GM19397 (cell line): Measurements from ENCODE around the gene MGAT2.
A peak's percentile ranks its signal among the peaks of the same experiment; 100 is the strongest.
"Not testable (repeated sequence)": the region's sequence is repeated elsewhere in the genome, so short reads cannot be mapped to it uniquely, and the experiment has no call there.

Experiments used
- ATAC-seq: cut with Tn5 transposase; IDR thresholded peaks from one replicate; pipeline ENCODE4 v1.9.1; 2021; ENCODE audit warnings: mild to moderate bottlenecking, moderate library complexity; ENCODE audit not compliant: unreplicated experiment

MGAT2 gene

DNA sequence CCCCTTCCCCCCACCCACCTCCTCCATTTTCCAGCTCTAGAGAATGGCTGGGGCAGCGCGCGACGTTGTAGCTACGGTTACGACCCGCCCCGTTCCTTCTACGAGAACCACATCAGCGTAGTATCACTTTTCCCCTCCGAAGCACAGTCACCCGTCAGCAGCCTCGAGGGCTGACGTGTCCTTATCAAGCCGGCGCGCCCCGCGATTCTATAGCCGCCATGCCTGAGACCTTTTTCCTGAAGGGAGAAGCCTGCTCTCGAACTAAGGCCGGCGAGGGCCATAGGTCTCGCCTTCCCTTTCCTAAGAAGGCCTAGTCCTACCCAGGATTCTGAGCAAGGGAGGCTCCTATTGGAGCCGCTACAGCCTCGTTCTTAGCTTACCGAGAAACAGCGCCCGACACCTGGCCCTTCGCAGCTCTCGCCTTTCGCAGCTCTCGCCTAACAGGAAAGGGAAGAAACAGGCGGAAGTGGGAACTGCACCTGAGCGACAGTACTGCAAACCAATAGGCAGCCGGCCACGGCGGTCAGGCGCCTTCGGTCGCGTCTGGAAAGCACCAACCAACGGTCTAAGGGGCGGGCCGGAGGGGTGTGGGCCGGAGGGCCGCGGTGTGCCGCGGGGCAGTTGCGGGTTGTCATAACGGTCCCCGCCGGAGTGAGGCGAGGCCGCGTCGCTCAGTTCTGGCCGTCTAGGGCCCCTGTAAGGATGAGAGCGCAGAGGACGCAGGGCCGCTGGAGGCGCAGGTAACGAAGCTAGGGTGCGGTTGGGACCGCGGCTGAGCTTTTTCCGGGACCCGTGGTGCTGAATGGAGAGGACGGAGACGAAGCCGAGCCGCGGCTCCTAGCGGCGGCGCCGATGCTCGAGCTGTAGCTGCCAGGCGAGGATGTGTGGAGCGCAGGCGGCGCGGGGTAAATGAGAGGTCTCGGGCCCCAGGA lies at the start of gene MGAT2, which contains the start of gene RPL36AL:
MGAT2 (plus strand) TSS at position 618 of the 932 bp plus-strand sequence. CDS start 470 bp downstream, outside the sequence.
RPL36AL (minus strand) TSS at position 445 of the 932 bp plus-strand sequence. CDS start 1,522 bp downstream, outside the sequence.
- peak; percentile 97 for ATAC-seq

DNA sequence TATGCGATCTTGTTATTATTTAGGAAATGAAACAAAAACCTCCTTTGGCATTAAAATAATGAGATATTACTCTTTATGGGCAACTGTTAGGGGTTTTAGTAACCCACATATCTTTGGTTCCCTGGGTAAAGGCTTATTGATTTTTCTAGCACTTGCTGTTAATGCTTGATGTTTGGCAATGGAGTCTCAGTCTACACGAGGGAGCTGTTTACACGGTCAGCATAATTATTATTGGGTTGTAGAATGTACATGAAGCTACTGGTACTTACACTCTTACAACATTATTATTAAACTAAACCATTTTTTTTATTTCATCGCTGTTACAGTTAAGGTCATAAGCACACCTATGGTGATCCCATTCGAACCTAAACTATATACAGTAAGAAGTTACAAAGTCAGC lies 46.6 kb upstream of the MGAT2 start:
- no peak for ATAC-seq

DNA sequence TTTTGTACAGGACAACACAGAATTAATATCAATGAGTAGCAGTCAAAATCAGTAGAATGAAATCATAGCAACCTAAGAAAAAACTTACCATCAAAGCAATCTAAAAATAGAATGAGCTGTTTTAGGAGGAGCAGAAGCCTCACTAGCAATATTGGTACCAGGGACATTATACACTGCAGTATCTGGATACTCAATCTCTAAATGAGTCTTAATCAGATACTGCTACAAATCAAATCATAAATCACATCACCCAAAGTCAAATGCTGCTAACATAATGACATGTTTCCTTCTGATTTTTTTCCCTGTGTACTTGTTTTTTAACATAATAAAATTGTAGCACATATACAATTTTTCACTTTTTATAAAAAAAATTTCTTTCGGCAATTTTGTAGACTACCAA lies 42.5 kb upstream of the MGAT2 start:
- no peak for ATAC-seq

DNA sequence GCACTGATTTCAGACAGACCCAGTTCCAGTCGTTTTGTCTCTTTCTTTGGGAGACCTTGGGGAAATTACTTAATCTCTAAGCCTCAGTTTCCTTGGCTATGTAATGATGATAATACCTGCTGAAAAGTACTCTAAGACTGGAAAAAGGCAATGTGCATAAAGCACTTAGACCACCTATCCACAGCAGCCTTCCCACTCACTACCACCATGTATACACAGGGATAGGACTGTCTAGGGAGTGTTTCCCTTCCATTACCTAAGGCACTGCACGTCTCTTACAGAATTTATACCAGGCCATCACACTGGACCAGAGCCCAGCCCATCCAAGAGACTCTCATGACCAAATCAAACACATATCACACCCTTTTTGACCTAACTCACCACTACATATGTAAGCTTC lies 40.8 kb upstream of the MGAT2 start:
- no peak for ATAC-seq

DNA sequence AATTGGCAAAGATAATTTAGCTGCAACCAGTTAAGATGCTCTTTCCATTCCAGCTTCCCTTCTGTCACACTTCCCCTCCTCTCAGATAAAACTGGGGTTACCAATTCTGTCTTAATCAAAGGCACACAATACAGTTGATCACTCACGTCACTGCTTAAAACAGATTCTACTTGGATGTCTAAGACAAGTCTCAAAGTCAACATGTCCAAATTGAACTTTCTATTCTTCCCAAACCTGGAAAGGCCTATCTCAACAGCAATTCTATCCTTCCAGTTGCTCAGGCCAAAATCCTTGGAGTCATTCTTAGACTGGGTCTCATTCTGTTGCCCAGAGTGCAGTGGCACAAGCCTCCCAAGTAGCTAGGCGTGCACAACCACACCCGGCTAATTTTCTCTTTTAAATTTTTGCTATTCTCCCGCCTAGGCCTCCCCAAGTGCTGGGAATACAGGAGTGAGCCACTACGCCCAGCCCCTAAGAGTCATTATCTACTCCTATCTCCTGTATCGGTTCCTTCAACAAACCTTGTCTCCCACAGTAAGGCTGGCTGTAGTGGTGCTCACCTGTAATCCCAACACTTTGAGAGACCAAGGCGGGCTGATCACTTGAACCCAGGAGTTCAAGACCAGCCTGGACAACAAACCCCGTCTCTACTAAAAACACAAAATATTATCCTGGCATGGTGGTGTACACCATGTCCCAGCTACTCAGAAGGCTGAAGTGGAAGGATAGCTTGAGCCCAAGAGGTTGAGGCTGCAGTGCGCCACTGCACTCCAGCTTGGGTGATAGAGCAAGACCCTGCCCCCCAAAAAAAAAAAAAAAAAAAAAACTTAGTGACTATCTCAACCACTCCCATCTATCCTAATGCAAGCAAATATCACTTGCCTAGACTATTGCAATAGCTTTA lies 39.1 kb upstream of the MGAT2 start:
- no peak for ATAC-seq

DNA sequence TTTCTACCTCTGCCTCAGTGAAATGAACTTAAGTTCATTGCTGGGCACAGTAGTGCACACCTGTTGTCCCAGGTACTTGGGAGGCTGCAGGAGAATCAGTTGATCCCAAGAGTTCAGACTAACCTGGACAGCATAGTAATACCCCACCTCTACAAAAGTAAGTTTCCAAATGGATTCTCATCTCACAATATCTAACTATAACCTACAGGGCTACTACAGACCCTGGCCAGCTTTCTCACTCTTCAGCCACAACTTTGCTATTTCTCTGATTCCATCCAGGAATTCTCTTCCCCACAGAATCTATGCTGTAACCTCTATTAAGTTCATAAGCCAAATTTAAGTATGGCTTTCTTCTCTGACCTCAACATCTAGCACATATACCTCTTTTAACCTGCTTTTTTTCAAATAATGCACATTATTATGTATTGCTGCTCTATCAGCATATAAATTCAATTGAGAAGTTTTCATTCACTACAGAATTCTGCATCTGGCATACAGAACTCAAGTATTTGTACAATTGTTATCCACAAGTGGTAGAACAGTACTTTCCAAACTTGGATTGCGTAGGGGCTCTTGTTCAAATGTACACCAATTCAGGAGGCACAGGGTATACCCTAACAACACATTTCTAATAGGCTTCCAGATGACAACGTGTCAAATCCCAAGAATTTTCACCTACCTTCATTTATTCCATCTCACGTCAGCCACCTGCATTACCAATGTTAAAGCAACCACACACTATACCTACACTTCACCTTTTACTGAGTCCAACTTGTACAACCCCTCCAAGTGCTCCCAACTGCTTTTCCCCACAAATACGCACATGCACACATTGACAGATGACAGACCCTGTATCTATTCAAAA lies 38.3 kb upstream of the MGAT2 start:
- no peak for ATAC-seq

DNA sequence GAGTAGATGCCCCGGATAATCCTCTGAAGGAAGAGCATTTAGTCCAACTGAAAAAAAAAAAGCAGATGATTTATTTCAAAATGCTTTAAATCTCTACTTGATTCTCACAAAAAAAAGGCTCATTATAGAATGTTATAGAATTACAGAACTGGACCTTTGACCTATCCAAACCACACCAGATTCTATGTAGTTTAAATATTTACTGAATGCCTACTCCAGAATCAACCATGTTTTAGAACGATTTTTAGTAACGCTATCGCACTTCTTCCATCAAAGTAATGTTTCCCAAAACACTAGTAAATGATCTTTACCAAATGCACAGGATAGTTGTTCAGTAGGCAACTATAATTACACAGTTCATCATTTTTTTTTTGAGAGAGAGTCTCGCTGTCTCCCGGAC lies 37.0 kb upstream of the MGAT2 start:
- ATAC-seq, result no peak

DNA sequence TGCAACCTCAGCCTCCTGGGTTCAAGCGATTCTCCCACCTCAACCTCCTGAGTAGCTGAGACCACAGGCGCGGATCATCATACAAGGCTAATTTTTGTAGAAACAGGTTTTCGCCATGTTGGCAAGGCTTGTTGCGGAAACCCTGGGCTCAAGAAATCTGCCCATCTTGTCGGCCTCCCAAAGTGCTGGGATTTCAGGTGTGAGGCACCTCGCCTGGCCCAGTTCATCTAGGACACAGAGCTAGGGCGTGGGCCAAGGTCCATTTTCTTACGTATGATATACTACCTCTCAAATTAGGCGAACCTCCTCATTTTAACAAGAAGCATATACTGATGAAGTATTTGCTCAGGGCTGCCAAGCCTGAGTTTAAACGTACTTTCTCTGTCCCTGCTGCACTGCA lies 36.5 kb upstream of the MGAT2 start:
- no peak for ATAC-seq

DNA sequence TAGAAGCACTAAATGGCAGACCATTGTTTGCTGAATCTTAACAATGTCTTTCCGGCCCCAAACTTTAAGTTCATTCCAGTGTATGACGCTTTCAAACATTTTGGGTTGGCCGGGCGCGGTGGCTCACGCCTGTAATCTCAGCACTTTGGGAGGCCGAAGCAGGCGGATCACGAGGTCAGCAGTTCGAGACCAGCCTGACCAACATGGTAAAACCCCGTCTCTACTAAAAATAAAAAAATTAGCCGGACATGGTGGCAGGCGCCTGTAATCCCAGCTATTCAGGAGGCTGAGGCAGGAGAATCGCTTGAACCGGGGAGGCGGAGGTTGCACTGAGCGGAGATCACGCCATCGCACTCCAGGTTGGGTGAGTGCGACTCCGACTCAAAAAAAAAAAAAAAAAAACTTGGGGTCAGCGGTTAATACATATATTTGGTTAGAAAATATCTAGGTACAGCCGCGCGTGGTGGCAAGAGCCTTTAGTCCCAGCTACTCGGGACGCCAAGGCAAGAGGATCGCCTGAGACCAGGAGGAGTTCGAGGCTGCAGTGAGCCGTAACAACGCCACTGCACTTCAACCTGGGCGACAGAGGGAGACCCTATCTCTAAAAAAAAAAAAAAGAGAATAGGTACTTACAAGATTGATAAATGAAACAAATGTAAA lies 35.5 kb upstream of the MGAT2 start:
- not testable (repeated sequence) for ATAC-seq

DNA sequence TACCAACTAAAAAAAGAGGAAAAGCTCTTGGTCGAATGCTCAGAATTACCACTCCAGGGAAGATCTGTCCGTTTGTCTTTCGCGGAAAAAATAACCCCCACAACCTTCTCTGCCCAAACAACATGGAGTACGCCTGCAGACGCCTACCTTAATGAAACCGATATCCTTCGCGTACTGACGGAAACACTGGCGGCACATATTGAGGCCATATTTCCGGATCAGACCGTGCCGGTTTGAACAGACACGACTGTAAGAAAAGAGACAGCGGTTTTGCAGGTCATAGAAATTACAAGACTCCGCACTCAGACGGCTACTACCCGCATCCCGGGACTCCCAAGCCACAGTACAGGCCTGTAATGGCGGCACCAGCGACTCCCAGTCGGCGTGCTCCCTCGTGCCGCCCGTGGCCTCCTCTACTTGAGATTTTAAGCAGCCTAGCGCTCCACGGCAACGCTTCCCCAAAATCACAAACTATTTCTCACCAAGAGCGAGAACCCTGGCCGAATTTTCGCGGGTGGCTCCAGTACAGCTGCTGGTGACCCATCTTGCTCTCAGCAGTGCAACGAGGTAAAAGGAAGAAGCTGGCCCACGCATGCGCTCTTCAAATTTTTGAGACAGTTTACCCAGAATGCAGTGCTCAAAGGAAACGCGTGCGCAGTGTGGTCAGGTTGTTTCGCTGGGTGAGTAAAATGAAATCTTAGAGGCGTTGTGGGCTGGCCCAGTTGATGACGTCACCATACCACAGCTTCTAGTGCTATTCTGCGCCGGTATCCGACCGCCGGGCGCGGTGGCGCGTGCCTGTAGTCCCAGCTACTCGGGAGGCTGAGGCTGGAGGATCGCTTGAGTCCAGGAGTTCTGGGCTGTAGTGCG lies 34.6 kb upstream of the MGAT2 start, which contains the start of gene RPS29:
RPS29 (minus strand) TSS at position 578 of the 870 bp plus-strand sequence; CDS start at position 544, 34 bp downstream.
- ATAC-seq, result peak; percentile 88

DNA sequence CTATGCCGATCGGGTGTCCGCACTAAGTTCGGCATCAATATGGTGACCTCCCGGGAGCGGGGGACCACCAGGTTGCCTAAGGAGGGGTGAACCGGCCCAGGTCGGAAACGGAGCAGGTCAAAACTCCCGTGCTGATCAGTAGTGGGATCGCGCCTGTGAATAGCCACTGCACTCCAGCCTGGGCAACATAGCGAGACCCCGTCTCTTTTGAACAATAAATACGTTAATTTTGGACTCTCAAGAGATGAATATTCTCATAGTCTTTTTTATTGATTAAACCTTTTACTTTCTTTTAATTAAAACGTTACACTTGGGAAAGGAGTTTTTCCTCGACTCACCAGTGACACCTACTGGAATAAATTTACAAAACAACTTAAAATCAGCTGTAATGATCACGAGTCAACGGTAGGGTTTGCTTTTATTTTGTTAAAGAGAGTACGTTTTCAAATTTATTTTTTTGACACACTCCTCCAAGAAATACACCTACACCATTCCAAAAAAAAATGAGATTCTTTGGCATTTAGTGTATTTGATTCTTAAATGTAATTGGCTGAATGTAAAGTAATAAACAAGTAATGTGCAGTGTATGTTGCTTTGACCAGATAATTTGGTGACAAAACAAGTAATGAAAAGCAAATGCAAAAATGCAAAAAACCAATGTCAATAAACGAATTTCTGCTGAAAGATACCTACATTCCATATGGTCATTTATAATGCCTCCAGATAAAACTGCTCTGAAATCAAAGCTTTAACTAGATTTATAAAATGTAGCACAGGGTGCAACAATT lies 33.7 kb upstream of the MGAT2 start:
- peak; percentile 24 for ATAC-seq

DNA sequence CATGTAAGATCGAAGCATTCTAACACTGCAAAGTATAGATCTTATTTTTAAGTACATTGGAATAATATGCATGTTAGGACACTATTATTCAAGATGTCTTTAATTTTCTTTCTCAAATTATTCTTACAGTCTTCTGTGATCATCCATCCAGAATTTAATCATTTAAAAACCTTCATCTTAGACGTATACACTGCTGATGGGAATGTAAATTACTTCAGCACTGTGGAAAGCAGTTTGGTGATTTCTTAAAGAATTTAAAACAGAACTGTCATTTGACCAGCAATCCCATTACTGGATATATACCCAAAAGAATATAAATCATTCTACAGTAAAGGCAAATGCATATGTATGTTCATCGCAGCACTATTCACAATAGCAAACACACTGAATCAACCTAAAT lies 31.2 kb upstream of the MGAT2 start:
- ATAC-seq, result no peak

DNA sequence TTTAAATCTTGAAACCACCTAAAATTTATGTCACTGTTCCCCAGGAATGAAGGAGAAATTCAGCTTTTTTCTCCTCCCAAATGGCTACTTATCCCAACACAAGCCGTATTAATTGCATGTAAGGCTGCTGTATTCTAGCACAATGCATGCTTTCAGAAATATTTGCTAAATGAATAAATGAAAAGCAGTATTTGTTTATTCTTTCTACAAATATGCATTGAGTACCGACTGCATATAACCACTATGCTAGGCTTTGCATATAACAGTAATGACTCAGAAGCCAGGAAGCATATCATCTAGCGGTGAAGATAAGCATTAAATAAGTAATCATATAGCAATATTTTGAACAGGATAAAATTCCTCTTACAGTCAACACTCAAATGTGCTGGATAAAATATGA lies 27.6 kb upstream of the MGAT2 start:
- no peak for ATAC-seq

DNA sequence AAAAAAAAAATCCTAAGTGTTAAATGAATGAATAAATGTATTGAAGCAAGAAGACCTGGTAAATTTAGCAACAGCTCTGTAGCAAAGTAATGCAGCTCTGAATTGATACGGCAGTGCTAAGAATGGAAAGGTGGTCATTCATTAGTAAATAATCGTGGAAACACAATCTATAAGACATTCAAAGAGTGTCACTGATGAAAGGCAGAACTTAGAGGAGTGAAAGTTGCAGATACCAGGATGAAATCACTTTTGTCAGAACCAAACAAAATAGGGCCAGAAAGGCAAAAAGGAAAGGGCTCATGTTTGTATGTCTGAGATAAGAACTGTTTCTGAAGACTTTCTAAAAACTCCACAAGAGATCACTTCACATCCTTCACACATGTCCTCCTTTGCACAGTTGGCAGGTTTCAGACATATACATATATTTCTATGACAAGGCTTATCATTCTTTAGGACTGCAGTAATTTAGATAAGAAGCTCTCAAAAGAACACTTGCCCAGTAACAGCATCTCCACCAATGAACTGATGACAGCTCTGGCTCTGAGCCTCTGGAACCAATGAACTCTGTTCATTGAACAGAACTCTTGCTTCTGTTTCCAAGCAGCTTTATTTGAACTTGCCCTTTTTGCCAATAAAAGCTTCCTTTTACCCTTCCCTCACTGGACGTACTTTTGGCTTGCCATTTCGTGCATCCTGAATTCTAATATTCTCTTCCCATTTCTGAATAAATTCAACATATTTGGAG lies 26.1 kb upstream of the MGAT2 start:
- ATAC-seq, result no peak

DNA sequence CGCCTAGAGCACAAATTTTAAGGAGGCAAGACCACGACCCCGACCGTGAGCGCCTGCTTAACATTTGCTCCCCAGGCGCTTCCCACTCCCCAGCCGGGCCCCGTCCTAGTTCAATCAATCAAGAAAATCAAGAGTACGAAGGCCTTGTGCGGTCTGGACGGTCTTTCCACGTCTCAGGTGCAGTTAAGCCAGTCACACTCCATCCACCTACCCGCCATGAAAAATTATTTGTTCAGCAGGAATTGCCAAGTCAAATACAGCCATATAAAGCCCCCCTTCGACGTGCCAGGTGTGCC lies 22.5 kb upstream of the MGAT2 start:
- ATAC-seq, result no peak

DNA sequence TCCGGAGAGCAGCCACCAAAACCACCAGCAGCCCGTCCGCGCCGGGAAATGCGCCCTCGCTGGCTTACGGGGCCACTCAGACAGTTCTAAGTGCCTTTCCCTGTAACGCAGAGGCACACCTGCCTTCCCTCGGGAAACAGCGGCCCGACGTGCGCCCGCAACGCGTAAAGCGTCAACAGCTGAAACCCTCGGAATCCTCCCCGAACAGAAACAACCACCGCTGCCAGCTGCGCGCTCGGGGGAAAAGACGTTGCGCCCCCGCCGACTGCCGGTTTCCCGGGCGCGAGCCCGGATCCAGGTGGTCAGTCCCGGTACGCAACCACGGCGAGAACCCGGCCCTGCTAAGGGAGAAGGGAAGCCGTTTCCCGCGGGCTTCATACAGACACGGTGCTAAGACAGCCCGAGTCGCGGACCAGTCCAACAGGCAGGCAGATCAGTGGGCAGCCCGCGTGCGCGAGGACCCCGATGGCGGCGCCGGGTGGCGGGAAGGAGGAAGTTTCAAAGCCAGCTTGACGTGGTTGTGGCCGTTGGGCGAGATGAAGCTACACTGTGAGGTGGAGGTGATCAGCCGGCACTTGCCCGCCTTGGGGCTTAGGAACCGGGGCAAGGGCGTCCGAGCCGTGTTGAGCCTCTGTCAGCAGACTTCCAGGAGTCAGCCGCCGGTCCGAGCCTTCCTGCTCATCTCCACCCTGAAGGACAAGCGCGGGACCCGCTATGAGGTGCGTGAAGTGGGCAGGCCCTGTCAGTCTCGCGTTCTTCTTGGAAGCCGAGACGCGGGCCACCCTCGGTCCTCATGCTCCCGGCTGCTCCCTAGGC lies 21.9 kb upstream of the MGAT2 start, which contains the start of gene LRR1:
LRR1 (plus strand) TSS at position 456 of the 816 bp plus-strand sequence; CDS start at position 537, 81 bp downstream.
- ATAC-seq, result peak; percentile 66

DNA sequence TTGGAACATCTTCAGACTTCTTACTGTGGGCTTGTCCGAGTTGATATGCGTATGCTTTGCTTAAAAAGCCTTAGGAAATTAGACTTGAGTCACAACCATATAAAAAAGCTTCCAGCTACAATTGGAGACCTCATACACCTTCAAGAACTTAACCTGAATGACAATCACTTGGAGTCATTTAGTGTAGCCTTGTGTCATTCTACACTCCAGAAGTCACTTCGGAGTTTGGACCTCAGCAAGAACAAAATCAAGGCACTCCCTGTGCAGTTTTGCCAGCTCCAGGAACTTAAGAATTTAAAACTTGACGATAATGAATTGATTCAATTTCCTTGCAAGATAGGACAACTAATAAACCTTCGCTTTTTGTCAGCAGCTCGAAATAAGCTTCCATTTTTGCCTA lies 13.0 kb upstream of the MGAT2 start:
- ATAC-seq, result no peak
